ENCODE measurements around the gene M1AP.

GRCh38 chr2:74588664-74589063 lies 59.5 kb downstream of the M1AP start:
- no peak for TF ChIP-seq CTCF (IDR thresholded peaks at IDR 0.05)
- TF ChIP-seq POLR2A (IDR thresholded peaks at IDR 0.05) = no peak
